K562 (cell line): ENCODE data around the gene AFF1. TPM values are rescaled to one million over a fixed set of nuclear protein-coding genes. Genes with fewer than 3 reads are reported as not detected.

Source experiments
- BDP1 ChIP-seq: IDR thresholded peaks from 3 replicates; pipeline ENCODE4 v1.6.1; 2011; ENCODE audit not compliant: insufficient read length, insufficient read depth
- CBX5 ChIP-seq: IDR thresholded peaks from 2 replicates; pipeline ENCODE4 v1.6.1; 2014; ENCODE audit warnings: low read depth, borderline replicate concordance
- CREM ChIP-seq: IDR thresholded peaks from 2 replicates; pipeline ENCODE4 v1.6.1; 2014; ENCODE audit warnings: antibody characterized with exemption, low read depth
- DNMT1 ChIP-seq: fragments of 450-650 bp; IDR thresholded peaks from 2 replicates; pipeline ENCODE4 v1.6.1; 2016; ENCODE audit warnings: antibody characterized with exemption, mild to moderate bottlenecking
- FOXJ3 ChIP-seq: sonication (generic); formaldehyde crosslinking; IDR thresholded peaks from 2 replicates; pipeline ENCODE4 v1.4.0; 2020; ENCODE audit warnings: mild to moderate bottlenecking, missing genetic modification reagents
- MAFF ChIP-seq: IDR thresholded peaks from 2 replicates; pipeline ENCODE4 v1.6.1; 2012; ENCODE audit warnings: low read length, improper control_type of control experiment
- MIER1 ChIP-seq: fragments of 450-650 bp; IDR thresholded peaks from 2 replicates; pipeline ENCODE4 v1.6.1; 2016; ENCODE audit warnings: antibody characterized with exemption, mild to moderate bottlenecking, low read depth
- NCOA1 ChIP-seq: fragments of 450-650 bp; IDR thresholded peaks from 2 replicates; pipeline ENCODE4 v1.6.1; 2016; ENCODE audit warnings: low read depth
- NR1H2 ChIP-seq: sonication (generic); formaldehyde crosslinking; IDR thresholded peaks from 2 replicates; pipeline ENCODE4 v1.4.0; 2020; ENCODE audit warnings: mild to moderate bottlenecking, missing genetic modification reagents
- TEAD2 ChIP-seq: fragments of 450-650 bp; IDR thresholded peaks from 2 replicates; pipeline ENCODE4 v1.6.1; 2016; ENCODE audit warnings: missing genetic modification characterization, control low read depth, missing compliant biosample characterization
- TEAD4 ChIP-seq, 2 experiments: sonication (generic) in 1 of 2; formaldehyde crosslinking in 1 of 2; IDR thresholded peaks; 2 replicates each; pipeline versions ENCODE4 v1.6.1 to v1.8.0; 2012 to 2022; ENCODE audit warnings: borderline replicate concordance in 1 of 2, inconsistent platforms in 1 of 2, low read length in 1 of 2, mild to moderate bottlenecking in 1 of 2, missing genetic modification reagents in 1 of 2
- XRCC5 ChIP-seq: fragments of 200-400 bp; formaldehyde crosslinking; IDR thresholded peaks from 2 replicates; pipeline ENCODE4 v1.6.1; 2017; ENCODE audit warnings: low read depth, mild to moderate bottlenecking, low read length
- polyA plus RNA-seq, 8 experiments: library from polyadenylated mRNA; depleted of rRNA in 4 of 8; stranded (reverse) in 5 of 8; unstranded in 3 of 8; fragments of >200 nt; fragmentation: Nextera tagmentation in 2 of 8; fragmentation: Illumina TruSeq in 1 of 8; extraction: Ambion mirVana in 2 of 8; extraction: Trizol in 1 of 8; gene quantifications; 2 replicates each; pipeline versions ENCODE4 v1.2.1 to v1.2.3, GENCODE V29; 2011 to 2014; ENCODE audit warnings: inconsistent platforms in 1 of 8, missing spikeins in 1 of 8
- total RNA-seq, 7 experiments: library from RNA; depleted of rRNA in 6 of 7; stranded (reverse); fragments of >200 nt in 6 of 7; fragmentation: Illumina TruSeq in 2 of 7; extraction: Trizol in 2 of 7; gene quantifications; 2 replicates each; pipeline versions ENCODE4 v1.2.1 to v1.2.3, GENCODE V29; 2011 to 2021; ENCODE audit warnings: low replicate concordance in 1 of 7
- TF ChIP-seq, protein P1 (sequence below): fragments of 250-450 bp; sonication (Bioruptor Pico); IDR thresholded peaks from 2 replicates; pipeline ENCODE4 v1.5.0; 2021; ENCODE audit warnings: mild to moderate bottlenecking, moderate library complexity
- TF ChIP-seq, protein P2 (sequence below), 2 experiments: fragments of 450-650 bp; IDR thresholded peaks; 2 replicates each; pipeline ENCODE4 v1.6.1; 2018; ENCODE audit warnings: mild to moderate bottlenecking in 2 of 2, low read depth in 1 of 2; ENCODE audit not compliant: partially characterized antibody in 2 of 2
- TF ChIP-seq, protein P3 (sequence below): fragments of 450-650 bp; formaldehyde crosslinking; IDR thresholded peaks from 2 replicates; pipeline ENCODE4 v1.4.0; 2022; ENCODE audit warnings: missing genetic modification characterization

AFF1 gene
- total and polyA plus RNA-seq, 9 of the 15 experiments (the other 6 are each of a cell fraction or from before 2014, with no cell fraction given) = 4.1 to 47.5 (median 17.2) TPM

DNA sequence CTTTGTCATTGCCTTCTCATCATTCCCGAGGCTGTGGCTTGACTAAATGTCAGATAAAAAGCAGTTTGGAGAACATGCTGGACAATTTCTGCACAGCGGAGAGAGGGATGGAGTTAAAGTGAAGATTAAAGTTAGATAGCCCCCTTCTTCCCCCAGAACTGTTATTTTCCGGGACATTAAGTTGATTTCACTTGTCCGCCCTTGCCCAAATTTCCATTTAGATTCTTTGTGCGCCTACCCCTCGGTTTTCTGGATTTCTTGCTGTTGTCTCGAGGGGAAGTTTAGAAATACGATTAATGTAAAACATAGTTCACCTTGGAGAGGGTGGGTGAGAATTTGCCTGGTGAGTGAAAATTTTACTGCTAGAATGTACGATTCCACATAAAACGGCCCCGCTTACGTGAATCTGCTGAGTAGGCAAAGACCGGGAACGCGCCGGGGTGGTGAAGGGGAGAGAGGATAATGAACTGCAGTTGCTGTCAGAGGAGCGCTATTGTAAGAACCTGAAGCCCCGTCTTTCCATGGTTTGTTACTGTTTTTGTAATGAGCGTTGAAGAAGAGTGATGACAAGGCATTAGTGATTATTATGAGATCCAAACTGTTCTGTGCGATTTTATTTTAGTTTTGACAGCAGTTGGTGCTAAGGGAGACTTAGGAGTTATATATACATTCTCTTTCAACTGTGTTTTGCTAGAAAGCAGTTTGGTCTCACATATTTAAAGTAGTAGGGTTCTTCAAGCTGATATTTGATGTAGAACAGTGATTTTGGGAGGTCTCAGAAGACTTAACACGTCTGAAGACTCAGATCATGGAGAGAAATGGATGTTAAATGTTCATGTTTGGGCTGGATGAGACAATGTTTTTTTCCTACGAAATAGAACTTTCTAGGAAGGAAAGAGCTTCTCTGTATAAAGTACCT, 73.0 kb downstream of the AFF1 start (continued):
- TF ChIP-seq, protein P1, sequence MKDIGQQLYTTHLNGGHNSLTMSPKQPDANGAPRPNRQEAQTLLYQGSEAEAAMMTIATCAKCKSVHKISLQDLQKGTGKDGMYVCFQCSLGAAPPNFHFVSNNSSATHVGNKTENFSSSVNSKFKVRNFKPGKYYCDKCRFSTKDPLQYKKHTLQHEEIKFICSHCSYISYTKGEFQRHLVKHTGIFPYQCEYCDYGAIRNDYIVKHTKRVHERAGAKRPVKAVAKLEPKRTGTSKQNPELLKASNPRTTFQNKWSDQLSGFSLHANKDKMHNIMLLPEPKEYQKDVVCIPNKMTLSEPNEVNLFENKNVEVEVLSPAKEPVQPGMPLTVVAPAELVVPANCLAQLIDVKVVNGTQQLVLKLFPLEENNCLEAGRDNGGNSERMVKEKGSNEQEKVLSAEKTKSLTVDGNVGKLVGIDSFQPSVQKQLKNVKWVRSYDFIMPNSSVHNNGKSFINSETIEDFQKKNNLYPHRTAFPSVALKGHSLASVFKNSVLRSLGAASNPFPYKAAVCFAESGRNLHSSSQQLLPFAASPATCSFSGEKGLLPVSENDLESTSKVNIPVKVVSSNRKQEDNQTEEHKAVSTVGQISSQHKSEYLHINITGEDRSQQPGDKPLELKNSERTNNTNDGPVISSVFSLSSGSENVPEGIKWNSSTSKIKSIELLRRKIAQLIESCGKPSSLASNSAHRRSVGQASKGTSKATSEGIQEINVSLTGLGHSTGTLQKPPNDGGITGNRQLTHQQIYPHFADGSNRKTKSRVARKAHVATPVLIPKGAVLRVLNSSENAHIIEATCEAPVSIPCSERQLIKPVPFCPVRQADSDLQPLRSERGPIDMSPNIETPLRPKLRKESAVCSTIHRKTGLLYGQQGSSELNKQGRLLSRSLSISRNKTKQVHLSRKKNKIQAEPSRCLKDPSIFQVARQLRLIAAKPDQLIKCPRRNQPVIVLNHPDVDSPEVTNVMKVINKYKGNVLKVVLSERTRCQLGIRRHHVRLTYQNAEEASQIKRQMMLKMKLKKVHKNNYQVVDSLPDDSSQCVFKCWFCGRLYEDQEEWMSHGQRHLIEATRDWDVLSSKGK (CRISPR knock-in tag) = no peak
- TF ChIP-seq XRCC5 (0 out of 2 replicates have a peak, but pooled peaks have one; percentile 4), NR1H2 (no peak), TEAD4 (IDR thresholded peaks at IDR 0.05; ENCODE audit: low read length) (no peak; the same call in 1 of the 2 replicates), TEAD4 (CRISPR knock-in tag; IDR thresholded peaks at IDR 0.05; ENCODE audit: borderline replicate concordance) (0 out of 2 replicates have a peak, but pooled peaks have one; percentile 7), TEAD2 (tag) (no peak), FOXJ3 (CRISPR knock-in tag) (no peak), CBX5 (no peak), DNMT1 (no peak), NCOA1 (no peak; the same call in 1 of the 2 replicates), CREM (0 out of 2 replicates have a peak, but pooled peaks have one; percentile 28), BDP1 (no peak), MIER1 (no peak), MAFF (peak; percentile 99)
- TF ChIP-seq, protein P2, sequence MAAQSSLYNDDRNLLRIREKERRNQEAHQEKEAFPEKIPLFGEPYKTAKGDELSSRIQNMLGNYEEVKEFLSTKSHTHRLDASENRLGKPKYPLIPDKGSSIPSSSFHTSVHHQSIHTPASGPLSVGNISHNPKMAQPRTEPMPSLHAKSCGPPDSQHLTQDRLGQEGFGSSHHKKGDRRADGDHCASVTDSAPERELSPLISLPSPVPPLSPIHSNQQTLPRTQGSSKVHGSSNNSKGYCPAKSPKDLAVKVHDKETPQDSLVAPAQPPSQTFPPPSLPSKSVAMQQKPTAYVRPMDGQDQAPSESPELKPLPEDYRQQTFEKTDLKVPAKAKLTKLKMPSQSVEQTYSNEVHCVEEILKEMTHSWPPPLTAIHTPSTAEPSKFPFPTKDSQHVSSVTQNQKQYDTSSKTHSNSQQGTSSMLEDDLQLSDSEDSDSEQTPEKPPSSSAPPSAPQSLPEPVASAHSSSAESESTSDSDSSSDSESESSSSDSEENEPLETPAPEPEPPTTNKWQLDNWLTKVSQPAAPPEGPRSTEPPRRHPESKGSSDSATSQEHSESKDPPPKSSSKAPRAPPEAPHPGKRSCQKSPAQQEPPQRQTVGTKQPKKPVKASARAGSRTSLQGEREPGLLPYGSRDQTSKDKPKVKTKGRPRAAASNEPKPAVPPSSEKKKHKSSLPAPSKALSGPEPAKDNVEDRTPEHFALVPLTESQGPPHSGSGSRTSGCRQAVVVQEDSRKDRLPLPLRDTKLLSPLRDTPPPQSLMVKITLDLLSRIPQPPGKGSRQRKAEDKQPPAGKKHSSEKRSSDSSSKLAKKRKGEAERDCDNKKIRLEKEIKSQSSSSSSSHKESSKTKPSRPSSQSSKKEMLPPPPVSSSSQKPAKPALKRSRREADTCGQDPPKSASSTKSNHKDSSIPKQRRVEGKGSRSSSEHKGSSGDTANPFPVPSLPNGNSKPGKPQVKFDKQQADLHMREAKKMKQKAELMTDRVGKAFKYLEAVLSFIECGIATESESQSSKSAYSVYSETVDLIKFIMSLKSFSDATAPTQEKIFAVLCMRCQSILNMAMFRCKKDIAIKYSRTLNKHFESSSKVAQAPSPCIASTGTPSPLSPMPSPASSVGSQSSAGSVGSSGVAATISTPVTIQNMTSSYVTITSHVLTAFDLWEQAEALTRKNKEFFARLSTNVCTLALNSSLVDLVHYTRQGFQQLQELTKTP (IDR thresholded peaks at IDR 0.05; ENCODE audit: low read depth in 1 of 2, partially characterized antibody in 2 of 2) = no peak
- TF ChIP-seq, protein P3, sequence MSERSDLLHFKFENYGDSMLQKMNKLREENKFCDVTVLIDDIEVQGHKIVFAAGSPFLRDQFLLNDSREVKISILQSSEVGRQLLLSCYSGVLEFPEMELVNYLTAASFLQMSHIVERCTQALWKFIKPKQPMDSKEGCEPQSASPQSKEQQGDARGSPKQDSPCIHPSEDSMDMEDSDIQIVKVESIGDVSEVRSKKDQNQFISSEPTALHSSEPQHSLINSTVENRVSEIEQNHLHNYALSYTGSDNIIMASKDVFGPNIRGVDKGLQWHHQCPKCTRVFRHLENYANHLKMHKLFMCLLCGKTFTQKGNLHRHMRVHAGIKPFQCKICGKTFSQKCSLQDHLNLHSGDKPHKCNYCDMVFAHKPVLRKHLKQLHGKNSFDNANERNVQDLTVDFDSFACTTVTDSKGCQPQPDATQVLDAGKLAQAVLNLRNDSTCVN (CRISPR knock-in tag) = no peak
